H1 (cell line): ENCODE measurements around the gene TPD52L1. TPM values are rescaled to one million over a fixed set of nuclear protein-coding genes. Genes with fewer than 3 reads are reported as not detected.

Source experiments
- polyA plus RNA-seq, 7 experiments: library from polyadenylated mRNA; depleted of rRNA in 3 of 7; stranded (reverse) in 5 of 7; unstranded in 2 of 7; fragments of >200 nt in 5 of 7; fragments of 200-250 nt in 2 of 7; gene quantifications; 1 replicate in 5 of 7; 2 replicates in 1 of 7; 4 replicates in 1 of 7; pipeline versions ENCODE4 v1.2.1 to v1.2.3, GENCODE V29; 2011 to 2013; ENCODE audit warnings: missing spikeins in 2 of 7, mixed read lengths in 2 of 7
- total RNA-seq: library from RNA; stranded (reverse); fragmentation: NEBNext Ultra II Directional; extraction: Animal tissue kit (Norgen Biotek cat#: 25700); gene quantifications from 2 replicates; pipeline ENCODE4 v1.2.1, GENCODE V29; 2021
- TF ChIP-seq, protein P1 (sequence below): fragments of 300-600 bp; sonication (generic); IDR thresholded peaks from 2 replicates; pipeline ENCODE4 v1.7.1; 2012; ENCODE audit warnings: low read length, moderate library complexity, mild to moderate bottlenecking, inconsistent platforms; ENCODE audit not compliant: insufficient replicate concordance

Gene TPD52L1
- total and polyA plus RNA-seq, 2 of the 8 experiments (the other 6 are each of a cell fraction or from before 2014, with no cell fraction given) = 7.4 to 14.2 TPM

DNA sequence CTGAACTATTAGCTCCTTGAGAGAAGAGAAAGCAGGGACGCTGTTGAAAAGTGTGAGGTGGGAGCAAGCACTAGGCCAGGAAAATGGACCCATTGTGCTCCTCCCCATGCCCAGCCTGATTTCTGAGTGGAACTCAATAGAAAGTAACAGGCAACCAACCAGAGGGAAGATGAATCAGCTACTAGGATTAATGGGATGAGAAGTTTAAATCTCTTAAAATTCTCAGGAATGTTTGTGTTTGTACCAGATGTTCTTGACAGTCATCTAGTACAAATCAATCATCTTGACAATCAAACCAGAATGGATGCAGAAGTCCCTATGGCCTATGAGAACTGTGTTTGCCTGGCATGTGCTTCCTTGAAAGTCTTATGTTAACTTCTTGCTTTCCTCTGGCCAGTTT is 99.3 kb downstream of the TPD52L1 start (continued):
- TF ChIP-seq, protein P1, sequence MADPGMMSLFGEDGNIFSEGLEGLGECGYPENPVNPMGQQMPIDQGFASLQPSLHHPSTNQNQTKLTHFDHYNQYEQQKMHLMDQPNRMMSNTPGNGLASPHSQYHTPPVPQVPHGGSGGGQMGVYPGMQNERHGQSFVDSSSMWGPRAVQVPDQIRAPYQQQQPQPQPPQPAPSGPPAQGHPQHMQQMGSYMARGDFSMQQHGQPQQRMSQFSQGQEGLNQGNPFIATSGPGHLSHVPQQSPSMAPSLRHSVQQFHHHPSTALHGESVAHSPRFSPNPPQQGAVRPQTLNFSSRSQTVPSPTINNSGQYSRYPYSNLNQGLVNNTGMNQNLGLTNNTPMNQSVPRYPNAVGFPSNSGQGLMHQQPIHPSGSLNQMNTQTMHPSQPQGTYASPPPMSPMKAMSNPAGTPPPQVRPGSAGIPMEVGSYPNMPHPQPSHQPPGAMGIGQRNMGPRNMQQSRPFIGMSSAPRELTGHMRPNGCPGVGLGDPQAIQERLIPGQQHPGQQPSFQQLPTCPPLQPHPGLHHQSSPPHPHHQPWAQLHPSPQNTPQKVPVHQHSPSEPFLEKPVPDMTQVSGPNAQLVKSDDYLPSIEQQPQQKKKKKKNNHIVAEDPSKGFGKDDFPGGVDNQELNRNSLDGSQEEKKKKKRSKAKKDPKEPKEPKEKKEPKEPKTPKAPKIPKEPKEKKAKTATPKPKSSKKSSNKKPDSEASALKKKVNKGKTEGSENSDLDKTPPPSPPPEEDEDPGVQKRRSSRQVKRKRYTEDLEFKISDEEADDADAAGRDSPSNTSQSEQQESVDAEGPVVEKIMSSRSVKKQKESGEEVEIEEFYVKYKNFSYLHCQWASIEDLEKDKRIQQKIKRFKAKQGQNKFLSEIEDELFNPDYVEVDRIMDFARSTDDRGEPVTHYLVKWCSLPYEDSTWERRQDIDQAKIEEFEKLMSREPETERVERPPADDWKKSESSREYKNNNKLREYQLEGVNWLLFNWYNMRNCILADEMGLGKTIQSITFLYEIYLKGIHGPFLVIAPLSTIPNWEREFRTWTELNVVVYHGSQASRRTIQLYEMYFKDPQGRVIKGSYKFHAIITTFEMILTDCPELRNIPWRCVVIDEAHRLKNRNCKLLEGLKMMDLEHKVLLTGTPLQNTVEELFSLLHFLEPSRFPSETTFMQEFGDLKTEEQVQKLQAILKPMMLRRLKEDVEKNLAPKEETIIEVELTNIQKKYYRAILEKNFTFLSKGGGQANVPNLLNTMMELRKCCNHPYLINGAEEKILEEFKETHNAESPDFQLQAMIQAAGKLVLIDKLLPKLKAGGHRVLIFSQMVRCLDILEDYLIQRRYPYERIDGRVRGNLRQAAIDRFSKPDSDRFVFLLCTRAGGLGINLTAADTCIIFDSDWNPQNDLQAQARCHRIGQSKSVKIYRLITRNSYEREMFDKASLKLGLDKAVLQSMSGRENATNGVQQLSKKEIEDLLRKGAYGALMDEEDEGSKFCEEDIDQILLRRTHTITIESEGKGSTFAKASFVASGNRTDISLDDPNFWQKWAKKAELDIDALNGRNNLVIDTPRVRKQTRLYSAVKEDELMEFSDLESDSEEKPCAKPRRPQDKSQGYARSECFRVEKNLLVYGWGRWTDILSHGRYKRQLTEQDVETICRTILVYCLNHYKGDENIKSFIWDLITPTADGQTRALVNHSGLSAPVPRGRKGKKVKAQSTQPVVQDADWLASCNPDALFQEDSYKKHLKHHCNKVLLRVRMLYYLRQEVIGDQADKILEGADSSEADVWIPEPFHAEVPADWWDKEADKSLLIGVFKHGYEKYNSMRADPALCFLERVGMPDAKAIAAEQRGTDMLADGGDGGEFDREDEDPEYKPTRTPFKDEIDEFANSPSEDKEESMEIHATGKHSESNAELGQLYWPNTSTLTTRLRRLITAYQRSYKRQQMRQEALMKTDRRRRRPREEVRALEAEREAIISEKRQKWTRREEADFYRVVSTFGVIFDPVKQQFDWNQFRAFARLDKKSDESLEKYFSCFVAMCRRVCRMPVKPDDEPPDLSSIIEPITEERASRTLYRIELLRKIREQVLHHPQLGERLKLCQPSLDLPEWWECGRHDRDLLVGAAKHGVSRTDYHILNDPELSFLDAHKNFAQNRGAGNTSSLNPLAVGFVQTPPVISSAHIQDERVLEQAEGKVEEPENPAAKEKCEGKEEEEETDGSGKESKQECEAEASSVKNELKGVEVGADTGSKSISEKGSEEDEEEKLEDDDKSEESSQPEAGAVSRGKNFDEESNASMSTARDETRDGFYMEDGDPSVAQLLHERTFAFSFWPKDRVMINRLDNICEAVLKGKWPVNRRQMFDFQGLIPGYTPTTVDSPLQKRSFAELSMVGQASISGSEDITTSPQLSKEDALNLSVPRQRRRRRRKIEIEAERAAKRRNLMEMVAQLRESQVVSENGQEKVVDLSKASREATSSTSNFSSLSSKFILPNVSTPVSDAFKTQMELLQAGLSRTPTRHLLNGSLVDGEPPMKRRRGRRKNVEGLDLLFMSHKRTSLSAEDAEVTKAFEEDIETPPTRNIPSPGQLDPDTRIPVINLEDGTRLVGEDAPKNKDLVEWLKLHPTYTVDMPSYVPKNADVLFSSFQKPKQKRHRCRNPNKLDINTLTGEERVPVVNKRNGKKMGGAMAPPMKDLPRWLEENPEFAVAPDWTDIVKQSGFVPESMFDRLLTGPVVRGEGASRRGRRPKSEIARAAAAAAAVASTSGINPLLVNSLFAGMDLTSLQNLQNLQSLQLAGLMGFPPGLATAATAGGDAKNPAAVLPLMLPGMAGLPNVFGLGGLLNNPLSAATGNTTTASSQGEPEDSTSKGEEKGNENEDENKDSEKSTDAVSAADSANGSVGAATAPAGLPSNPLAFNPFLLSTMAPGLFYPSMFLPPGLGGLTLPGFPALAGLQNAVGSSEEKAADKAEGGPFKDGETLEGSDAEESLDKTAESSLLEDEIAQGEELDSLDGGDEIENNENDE = no peak
